WTC11 (cell line): ENCODE measurements around the gene LHX5. TPM values are rescaled to one million over a fixed set of nuclear protein-coding genes. Genes with fewer than 3 reads are reported as not detected.

Experiments
- ATAC-seq: fragments of 200-7000 bp; cut with Tn5 transposase; 2 replicates; pipeline ENCODE4 v1.10.0; 2021; ENCODE audit warnings: mild to moderate bottlenecking, moderate library complexity
- CTCF ChIA-PET: fragments of 300-600 bp; sonication (Branson Sonifier 250); formaldehyde crosslinking; loops from one replicate; lab custom pipeline; 2021; ENCODE audit warnings: antibody characterized with exemption; lab: Charles Lee
- POLR2A ChIA-PET: fragments of 350-600 bp; sonication (Branson Sonifier 250); formaldehyde crosslinking; loops from one replicate; lab custom pipeline; 2021; ENCODE audit warnings: antibody characterized with exemption; lab: Charles Lee
- DNase-seq: peaks from one replicate; pipeline ENCODE4 v3.0.0; 2021; ENCODE audit warnings: low spot score
- H3K27ac Mint-ChIP-seq: 2 replicates; pipeline ENCODE4 v1.8.0; 2021; ENCODE audit warnings: mixed read lengths
- H3K27me3 Mint-ChIP-seq: 2 replicates; pipeline ENCODE4 v1.8.0; 2021; ENCODE audit warnings: low read depth, mild to moderate bottlenecking, moderate library complexity, mixed read lengths
- H3K36me3 Mint-ChIP-seq: 2 replicates; pipeline ENCODE4 v1.8.0; 2021; ENCODE audit warnings: mixed read lengths
- H3K4me1 Mint-ChIP-seq: 2 replicates; pipeline ENCODE4 v1.8.0; 2022; ENCODE audit warnings: mixed read lengths
- H3K4me3 Mint-ChIP-seq: 2 replicates; pipeline ENCODE4 v1.8.0; 2021; ENCODE audit warnings: mild to moderate bottlenecking, moderate library complexity, mixed read lengths
- H3K9me3 Mint-ChIP-seq: 2 replicates; pipeline ENCODE4 v1.8.0; 2021; ENCODE audit warnings: mixed read lengths
- EMX1 ChIP-seq: fragments of 250-450 bp; sonication (Bioruptor Pico); IDR thresholded peaks from 2 replicates; pipeline ENCODE4 v1.8.0; 2021; ENCODE audit warnings: mild to moderate bottlenecking
- FOXP4 ChIP-seq: sonication (generic); formaldehyde crosslinking; IDR thresholded peaks from 2 replicates; pipeline ENCODE4 v1.8.0; 2022; ENCODE audit warnings: mild to moderate bottlenecking, missing genetic modification reagents
- GTF2I ChIP-seq: fragments of 250-450 bp; sonication (Bioruptor Pico); conservative IDR thresholded peaks from 2 replicates; pipeline ENCODE4 v1.4.0; 2021; ENCODE audit warnings: mild to moderate bottlenecking
- HMGA2 ChIP-seq: fragments of 250-450 bp; sonication (Bioruptor Pico); IDR thresholded peaks from 2 replicates; pipeline ENCODE4 v1.4.0; 2021; ENCODE audit warnings: mild to moderate bottlenecking, moderate library complexity
- JUN ChIP-seq: sonication (generic); formaldehyde crosslinking; IDR thresholded peaks from 2 replicates; pipeline ENCODE4 v1.8.0; 2023; ENCODE audit warnings: mild to moderate bottlenecking, missing genetic modification reagents
- NR2C2 ChIP-seq: sonication (generic); formaldehyde crosslinking; IDR thresholded peaks from 2 replicates; pipeline ENCODE4 v1.8.0; 2022; ENCODE audit warnings: mild to moderate bottlenecking, missing genetic modification reagents
- SOX15 ChIP-seq: fragments of 250-450 bp; sonication (Bioruptor Pico); IDR thresholded peaks from 2 replicates; pipeline ENCODE4 v1.9.0; 2021; ENCODE audit warnings: mild to moderate bottlenecking
- TEAD1 ChIP-seq: sonication (generic); formaldehyde crosslinking; IDR thresholded peaks from 2 replicates; pipeline ENCODE4 v1.8.0; 2022; ENCODE audit warnings: mild to moderate bottlenecking, missing genetic modification reagents
- ZNF281 ChIP-seq: sonication (generic); formaldehyde crosslinking; IDR thresholded peaks from 2 replicates; pipeline ENCODE4 v1.8.0; 2023; ENCODE audit warnings: mild to moderate bottlenecking, missing genetic modification reagents
- ZNF425 ChIP-seq: fragments of 250-450 bp; sonication (Bioruptor Pico); conservative IDR thresholded peaks from 2 replicates; pipeline ENCODE4 v1.9.0; 2021; ENCODE audit warnings: mild to moderate bottlenecking
- total RNA-seq: library from RNA; stranded (reverse); gene quantifications from 3 replicates; pipeline ENCODE4 v1.2.3, GENCODE V29; 2021
- TF ChIP-seq, protein P1 (sequence below): sonication (generic); formaldehyde crosslinking; IDR thresholded peaks from 2 replicates; pipeline ENCODE4 v1.8.1; 2022; ENCODE audit warnings: mild to moderate bottlenecking, moderate library complexity, missing genetic modification reagents
- TF ChIP-seq, protein P2 (sequence below): sonication (generic); formaldehyde crosslinking; IDR thresholded peaks from 2 replicates; pipeline ENCODE4 v1.8.0; 2022; ENCODE audit warnings: mild to moderate bottlenecking, missing genetic modification reagents

The LHX5 gene
- total RNA-seq, 1 experiment from 2014 or later = 3.0 TPM

DNA sequence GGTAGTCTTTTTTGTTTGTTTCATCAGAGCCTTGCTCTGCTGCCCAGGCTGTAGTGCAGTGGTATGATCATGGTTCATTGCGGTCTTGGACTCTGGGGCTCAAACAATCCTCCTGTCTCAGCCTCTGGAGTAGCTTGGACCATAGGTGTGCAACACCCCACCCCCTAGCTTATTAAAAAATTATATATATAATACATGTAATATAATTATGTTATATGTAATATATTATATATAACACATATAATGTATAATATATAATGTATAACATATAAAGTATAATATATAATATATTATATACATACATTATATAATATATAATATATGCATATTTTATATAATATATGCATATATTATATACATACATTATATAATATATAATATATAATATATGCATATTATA is 21.8 kb downstream of the LHX5 start:
- CTCF ChIA-PET = no interaction called here
- Mint-ChIP-seq H3K36me3 (no peaks in the 10 kb centered on the region), H3K27me3 (peaks cover 9% of the 10 kb centered on the region)

GRCh38 chr12:113449299-113449698 is 22.4 kb downstream of the LHX5 start:
- POLR2A ChIA-PET = no interaction called here
- CTCF ChIA-PET = no interaction called here
- Mint-ChIP-seq H3K27me3 (peaks cover 9% of the 10 kb centered on the region), H3K36me3 (no peaks in the 10 kb centered on the region), H3K4me1 (peaks cover 4% of the 10 kb centered on the region; the same call in 1 of the 2 replicates), H3K9me3 (peaks cover 18% of the 10 kb centered on the region), H3K27ac (no peak overlapping the region), H3K4me3 (no peak overlapping the region)
- TF ChIP-seq NR2C2 (CRISPR knock-in tag) (no peak), GTF2I (0 out of 2 replicates have a peak, but pooled peaks have one; percentile 20)
- ATAC-seq (no peak), DNase-seq (no peak)

More for the DNA sequence above, 21.8 kb downstream of the LHX5 start:
- no peak overlapping the region for H3K4me3 Mint-ChIP-seq
- TF ChIP-seq TEAD1 (CRISPR knock-in tag) = no peak
- TF ChIP-seq SOX15 (CRISPR knock-in tag) = no peak
- TF ChIP-seq, protein P1, sequence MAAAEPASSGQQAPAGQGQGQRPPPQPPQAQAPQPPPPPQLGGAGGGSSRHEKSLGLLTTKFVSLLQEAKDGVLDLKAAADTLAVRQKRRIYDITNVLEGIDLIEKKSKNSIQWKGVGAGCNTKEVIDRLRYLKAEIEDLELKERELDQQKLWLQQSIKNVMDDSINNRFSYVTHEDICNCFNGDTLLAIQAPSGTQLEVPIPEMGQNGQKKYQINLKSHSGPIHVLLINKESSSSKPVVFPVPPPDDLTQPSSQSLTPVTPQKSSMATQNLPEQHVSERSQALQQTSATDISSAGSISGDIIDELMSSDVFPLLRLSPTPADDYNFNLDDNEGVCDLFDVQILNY (CRISPR knock-in tag) = no peak
- no peak for TF ChIP-seq JUN (CRISPR knock-in tag)
- no peak for TF ChIP-seq ZNF425 (CRISPR knock-in tag)
- peak; percentile 79; the same call in 1 of the 2 replicates for TF ChIP-seq HMGA2 (CRISPR knock-in tag)
- no peak for TF ChIP-seq EMX1 (CRISPR knock-in tag)
- no peak for TF ChIP-seq FOXP4 (CRISPR knock-in tag)
- TF ChIP-seq, protein P2, sequence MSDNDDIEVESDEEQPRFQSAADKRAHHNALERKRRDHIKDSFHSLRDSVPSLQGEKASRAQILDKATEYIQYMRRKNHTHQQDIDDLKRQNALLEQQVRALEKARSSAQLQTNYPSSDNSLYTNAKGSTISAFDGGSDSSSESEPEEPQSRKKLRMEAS (CRISPR knock-in tag) = no peak
- ATAC-seq = no peak
- no peak overlapping the region for H3K27ac Mint-ChIP-seq
- POLR2A ChIA-PET = no interaction called here
- DNase-seq = no peak
- H3K4me1 Mint-ChIP-seq = peaks cover 4% of the 10 kb centered on the region; the same call in 1 of the 2 replicates
- peaks cover 17% of the 10 kb centered on the region for H3K9me3 Mint-ChIP-seq

- no peak for TF ChIP-seq ZNF281 (CRISPR knock-in tag)
- CTCF ChIA-PET = no interaction called here
- Mint-ChIP-seq H3K27me3 (peaks cover 9% of the 10 kb centered on the region), H3K9me3 (peaks cover 18% of the 10 kb centered on the region), H3K27ac (no peak overlapping the region), H3K4me3 (no peak overlapping the region), H3K4me1 (peaks cover 4% of the 10 kb centered on the region; the same call in 1 of the 2 replicates), H3K36me3 (no peaks in the 10 kb centered on the region)
- DNase-seq = no peak
- POLR2A ChIA-PET = no interaction called here
- no peak for ATAC-seq
These were observed 22.8 kb downstream of the LHX5 start for GRCh38 chr12:113448873-113449272.
